Measurements from ENCODE around the gene TXNDC2. TPM values are rescaled to one million over a fixed set of nuclear protein-coding genes. Genes with fewer than 3 reads are reported as not detected.

Gene TXNDC2
- total RNA-seq, 1 donor, result 0.36 TPM

DNA sequence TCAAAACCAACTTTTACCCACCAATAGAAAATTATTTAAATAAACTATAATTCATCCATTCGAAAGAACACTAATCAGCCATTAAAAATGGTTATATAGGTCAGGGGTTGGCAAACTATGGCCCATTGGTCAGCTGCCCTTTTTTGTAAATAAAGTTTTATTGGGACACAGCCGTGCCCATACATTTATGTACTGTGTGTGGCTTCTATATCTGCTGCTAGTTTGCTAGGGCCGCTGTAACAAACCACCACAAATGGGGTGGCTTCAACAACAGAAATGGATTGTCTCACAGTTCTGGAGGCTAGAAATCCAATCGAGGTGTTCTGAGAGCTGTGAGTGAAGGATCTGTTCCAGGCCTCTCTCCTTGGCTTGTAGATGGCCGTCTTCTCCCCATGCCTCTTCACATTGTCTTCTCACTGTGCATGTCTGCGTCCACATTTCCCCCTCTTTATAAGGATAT lies 7.0 kb upstream of the TXNDC2 start:
- Histone ChIP-seq H2AFZ (ENCODE audit: low read length) (no peak overlapping the region), H3K9me3 (ENCODE audit: low read depth, low read length) (no peaks in the 10 kb centered on the region), H3K4me2 (ENCODE audit: insufficient read depth, low read length) (no peak overlapping the region), H3K4me3 (ENCODE audit: insufficient read depth, low read length) (no peak overlapping the region), H3K27me3 (ENCODE audit: insufficient read depth, low read length) (no peaks in the 10 kb centered on the region), H4K20me1 (ENCODE audit: insufficient read depth, low read length) (no peaks in the 10 kb centered on the region), H3K4me1 (ENCODE audit: insufficient read depth, low read length) (peaks cover 21% of the 10 kb centered on the region), H3K36me3 (ENCODE audit: insufficient read depth, low read length) (no peaks in the 10 kb centered on the region), H3K27ac (ENCODE audit: low read depth, low read length) (no peak overlapping the region), H3K79me2 (ENCODE audit: insufficient read depth, low read length) (no peaks in the 10 kb centered on the region)
- TF ChIP-seq, protein P1, sequence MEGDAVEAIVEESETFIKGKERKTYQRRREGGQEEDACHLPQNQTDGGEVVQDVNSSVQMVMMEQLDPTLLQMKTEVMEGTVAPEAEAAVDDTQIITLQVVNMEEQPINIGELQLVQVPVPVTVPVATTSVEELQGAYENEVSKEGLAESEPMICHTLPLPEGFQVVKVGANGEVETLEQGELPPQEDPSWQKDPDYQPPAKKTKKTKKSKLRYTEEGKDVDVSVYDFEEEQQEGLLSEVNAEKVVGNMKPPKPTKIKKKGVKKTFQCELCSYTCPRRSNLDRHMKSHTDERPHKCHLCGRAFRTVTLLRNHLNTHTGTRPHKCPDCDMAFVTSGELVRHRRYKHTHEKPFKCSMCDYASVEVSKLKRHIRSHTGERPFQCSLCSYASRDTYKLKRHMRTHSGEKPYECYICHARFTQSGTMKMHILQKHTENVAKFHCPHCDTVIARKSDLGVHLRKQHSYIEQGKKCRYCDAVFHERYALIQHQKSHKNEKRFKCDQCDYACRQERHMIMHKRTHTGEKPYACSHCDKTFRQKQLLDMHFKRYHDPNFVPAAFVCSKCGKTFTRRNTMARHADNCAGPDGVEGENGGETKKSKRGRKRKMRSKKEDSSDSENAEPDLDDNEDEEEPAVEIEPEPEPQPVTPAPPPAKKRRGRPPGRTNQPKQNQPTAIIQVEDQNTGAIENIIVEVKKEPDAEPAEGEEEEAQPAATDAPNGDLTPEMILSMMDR (IDR thresholded peaks at IDR 0.05; ENCODE audit: extremely low read depth, low read depth, low read length), result no peak
- no peak for DNase-seq (ENCODE audit: insufficient read length, low spot score, missing footprints)

GRCh38 chr18:9884090-9884489 lies 1.7 kb upstream of the TXNDC2 start:
- Histone ChIP-seq H3K4me2 (ENCODE audit: insufficient read depth, low read length) (no peak overlapping the region), H3K27ac (ENCODE audit: low read depth, low read length) (no peak overlapping the region), H3K36me3 (ENCODE audit: insufficient read depth, low read length) (no peaks in the 10 kb centered on the region), H3K9me3 (ENCODE audit: low read depth, low read length) (no peaks in the 10 kb centered on the region), H4K20me1 (ENCODE audit: insufficient read depth, low read length) (no peaks in the 10 kb centered on the region), H3K27me3 (ENCODE audit: insufficient read depth, low read length) (no peaks in the 10 kb centered on the region), H2AFZ (ENCODE audit: low read length) (no peak overlapping the region), H3K79me2 (ENCODE audit: insufficient read depth, low read length) (no peaks in the 10 kb centered on the region), H3K4me1 (ENCODE audit: insufficient read depth, low read length) (peaks cover 14% of the 10 kb centered on the region), H3K4me3 (ENCODE audit: insufficient read depth, low read length) (no peak overlapping the region)
- TF ChIP-seq, protein P1 (IDR thresholded peaks at IDR 0.05; ENCODE audit: extremely low read depth, low read depth, low read length), result no peak
- DNase-seq (ENCODE audit: insufficient read length, low spot score, missing footprints), result no peak

DNA sequence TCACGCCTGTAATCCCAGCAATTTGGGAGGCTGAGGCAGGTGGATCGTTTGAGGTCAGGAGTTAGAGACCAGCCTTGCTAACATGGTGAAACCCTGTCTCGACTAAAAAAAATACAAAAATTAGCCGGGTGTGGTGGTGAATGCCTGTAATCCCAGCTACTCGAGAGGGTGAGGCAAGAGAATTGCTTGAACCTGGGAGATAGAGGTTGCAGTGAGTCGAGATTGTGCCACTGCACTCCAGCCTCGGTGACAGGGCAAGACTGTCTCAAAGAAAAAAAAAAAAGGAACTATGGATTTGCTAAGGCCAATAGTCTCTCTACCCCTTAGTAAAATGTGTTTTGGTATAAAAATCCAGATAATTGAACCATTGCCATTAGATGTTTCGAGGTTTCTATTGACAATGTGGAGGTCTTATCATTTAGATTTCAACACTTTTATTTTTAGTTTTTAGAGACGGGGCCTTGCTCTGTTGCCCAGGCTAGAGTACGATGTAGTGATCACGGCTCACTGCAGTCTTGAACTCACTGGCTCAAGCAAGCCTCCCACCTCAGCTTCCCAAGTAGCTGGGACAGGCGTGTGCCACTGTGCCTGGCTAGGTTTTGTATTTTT lies 1.1 kb upstream of the TXNDC2 start:
- H3K9me3 ChIP-seq (ENCODE audit: low read depth, low read length), result no peaks in the 10 kb centered on the region
- peaks cover 14% of the 10 kb centered on the region for H3K4me1 ChIP-seq (ENCODE audit: insufficient read depth, low read length)
- TF ChIP-seq, protein P1 (IDR thresholded peaks at IDR 0.05; ENCODE audit: extremely low read depth, low read depth, low read length), result no peak
- H3K36me3 ChIP-seq (ENCODE audit: insufficient read depth, low read length), result no peaks in the 10 kb centered on the region
- no peak overlapping the region for H2AFZ ChIP-seq (ENCODE audit: low read length)
- H3K27ac ChIP-seq (ENCODE audit: low read depth, low read length), result no peak overlapping the region
- no peak overlapping the region for H3K4me3 ChIP-seq (ENCODE audit: insufficient read depth, low read length)
- no peak overlapping the region for H3K4me2 ChIP-seq (ENCODE audit: insufficient read depth, low read length)
- no peak for DNase-seq (ENCODE audit: insufficient read length, low spot score, missing footprints)
- H3K27me3 ChIP-seq (ENCODE audit: insufficient read depth, low read length), result no peaks in the 10 kb centered on the region
- H4K20me1 ChIP-seq (ENCODE audit: insufficient read depth, low read length), result no peaks in the 10 kb centered on the region
- no peaks in the 10 kb centered on the region for H3K79me2 ChIP-seq (ENCODE audit: insufficient read depth, low read length)

DNA sequence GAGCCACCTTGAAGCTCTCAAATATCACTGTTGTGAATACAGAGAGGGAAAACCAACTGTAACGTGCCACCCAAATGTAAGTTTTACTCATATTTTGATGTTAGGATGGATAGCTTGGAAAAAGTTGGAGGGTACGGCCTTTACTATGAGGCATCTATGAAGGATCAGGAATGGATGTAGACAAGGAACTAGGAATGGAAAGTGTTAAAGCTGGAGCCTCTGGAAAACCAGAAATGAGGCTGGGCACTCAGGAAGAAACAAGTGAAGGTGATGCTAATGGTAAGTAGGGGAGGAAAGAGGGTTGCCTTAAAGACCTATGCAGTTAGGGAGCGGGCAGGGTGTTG lies 204 bp downstream of the TXNDC2 start:
- Histone ChIP-seq H3K4me3 (ENCODE audit: insufficient read depth, low read length) (no peak overlapping the region), H3K4me1 (ENCODE audit: insufficient read depth, low read length) (peaks cover 10% of the 10 kb centered on the region), H2AFZ (ENCODE audit: low read length) (no peak overlapping the region), H3K27me3 (ENCODE audit: insufficient read depth, low read length) (no peaks in the 10 kb centered on the region), H3K9me3 (ENCODE audit: low read depth, low read length) (no peaks in the 10 kb centered on the region), H3K27ac (ENCODE audit: low read depth, low read length) (no peak overlapping the region), H3K79me2 (ENCODE audit: insufficient read depth, low read length) (no peaks in the 10 kb centered on the region), H3K4me2 (ENCODE audit: insufficient read depth, low read length) (no peak overlapping the region), H3K36me3 (ENCODE audit: insufficient read depth, low read length) (no peaks in the 10 kb centered on the region), H4K20me1 (ENCODE audit: insufficient read depth, low read length) (no peaks in the 10 kb centered on the region)
- no peak for DNase-seq (ENCODE audit: insufficient read length, low spot score, missing footprints)
- TF ChIP-seq, protein P1 (IDR thresholded peaks at IDR 0.05; ENCODE audit: extremely low read depth, low read depth, low read length), result no peak
